OCI-LY7 (cell line): ENCODE data around the gene NPC2.

Experiments
- EZH2phosphoT487 ChIP-seq: fragments of 200-600 bp; sonication (generic); IDR thresholded peaks from 2 replicates; pipeline ENCODE4 v1.6.1; 2018; ENCODE audit warnings: low read depth, borderline replicate concordance, mild to moderate bottlenecking, mixed run types, antibody characterized with exemption, low read length, moderate library complexity, mixed read lengths
- TF ChIP-seq, protein P1 (sequence below): fragments of 200-600 bp; sonication (generic); conservative IDR thresholded peaks from 2 replicates; pipeline ENCODE4 v1.5.1; 2014; ENCODE audit warnings: mild to moderate bottlenecking, antibody characterized with exemption, low read length, moderate library complexity, mixed read lengths

DNA sequence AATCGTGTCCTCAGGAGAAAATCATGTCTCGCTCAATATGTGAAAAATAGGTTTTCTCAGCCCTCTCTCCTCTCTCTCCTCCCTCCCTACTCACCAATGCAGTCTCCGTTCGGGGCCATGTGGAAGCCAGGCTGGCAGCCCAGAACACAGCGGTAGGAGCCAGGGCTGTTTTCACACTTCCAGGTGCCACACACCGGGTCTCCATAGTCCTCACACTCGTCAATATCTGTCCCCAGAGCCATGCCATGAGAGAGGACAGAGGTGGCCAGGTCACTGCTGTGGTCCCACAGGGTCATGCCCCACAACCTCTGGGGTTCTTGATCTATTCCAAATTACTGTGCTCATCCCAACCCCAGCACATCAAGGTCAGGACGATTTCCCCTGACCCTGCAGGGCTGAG lies 14.0 kb upstream of the NPC2 start:
- TF ChIP-seq, protein P1, sequence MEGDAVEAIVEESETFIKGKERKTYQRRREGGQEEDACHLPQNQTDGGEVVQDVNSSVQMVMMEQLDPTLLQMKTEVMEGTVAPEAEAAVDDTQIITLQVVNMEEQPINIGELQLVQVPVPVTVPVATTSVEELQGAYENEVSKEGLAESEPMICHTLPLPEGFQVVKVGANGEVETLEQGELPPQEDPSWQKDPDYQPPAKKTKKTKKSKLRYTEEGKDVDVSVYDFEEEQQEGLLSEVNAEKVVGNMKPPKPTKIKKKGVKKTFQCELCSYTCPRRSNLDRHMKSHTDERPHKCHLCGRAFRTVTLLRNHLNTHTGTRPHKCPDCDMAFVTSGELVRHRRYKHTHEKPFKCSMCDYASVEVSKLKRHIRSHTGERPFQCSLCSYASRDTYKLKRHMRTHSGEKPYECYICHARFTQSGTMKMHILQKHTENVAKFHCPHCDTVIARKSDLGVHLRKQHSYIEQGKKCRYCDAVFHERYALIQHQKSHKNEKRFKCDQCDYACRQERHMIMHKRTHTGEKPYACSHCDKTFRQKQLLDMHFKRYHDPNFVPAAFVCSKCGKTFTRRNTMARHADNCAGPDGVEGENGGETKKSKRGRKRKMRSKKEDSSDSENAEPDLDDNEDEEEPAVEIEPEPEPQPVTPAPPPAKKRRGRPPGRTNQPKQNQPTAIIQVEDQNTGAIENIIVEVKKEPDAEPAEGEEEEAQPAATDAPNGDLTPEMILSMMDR = no peak
- TF ChIP-seq EZH2phosphoT487 = no peak
